ENCODE measurements around the gene ZBTB9.

Gene ZBTB9, protein sequence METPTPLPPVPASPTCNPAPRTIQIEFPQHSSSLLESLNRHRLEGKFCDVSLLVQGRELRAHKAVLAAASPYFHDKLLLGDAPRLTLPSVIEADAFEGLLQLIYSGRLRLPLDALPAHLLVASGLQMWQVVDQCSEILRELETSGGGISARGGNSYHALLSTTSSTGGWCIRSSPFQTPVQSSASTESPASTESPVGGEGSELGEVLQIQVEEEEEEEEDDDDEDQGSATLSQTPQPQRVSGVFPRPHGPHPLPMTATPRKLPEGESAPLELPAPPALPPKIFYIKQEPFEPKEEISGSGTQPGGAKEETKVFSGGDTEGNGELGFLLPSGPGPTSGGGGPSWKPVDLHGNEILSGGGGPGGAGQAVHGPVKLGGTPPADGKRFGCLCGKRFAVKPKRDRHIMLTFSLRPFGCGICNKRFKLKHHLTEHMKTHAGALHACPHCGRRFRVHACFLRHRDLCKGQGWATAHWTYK

DNA sequence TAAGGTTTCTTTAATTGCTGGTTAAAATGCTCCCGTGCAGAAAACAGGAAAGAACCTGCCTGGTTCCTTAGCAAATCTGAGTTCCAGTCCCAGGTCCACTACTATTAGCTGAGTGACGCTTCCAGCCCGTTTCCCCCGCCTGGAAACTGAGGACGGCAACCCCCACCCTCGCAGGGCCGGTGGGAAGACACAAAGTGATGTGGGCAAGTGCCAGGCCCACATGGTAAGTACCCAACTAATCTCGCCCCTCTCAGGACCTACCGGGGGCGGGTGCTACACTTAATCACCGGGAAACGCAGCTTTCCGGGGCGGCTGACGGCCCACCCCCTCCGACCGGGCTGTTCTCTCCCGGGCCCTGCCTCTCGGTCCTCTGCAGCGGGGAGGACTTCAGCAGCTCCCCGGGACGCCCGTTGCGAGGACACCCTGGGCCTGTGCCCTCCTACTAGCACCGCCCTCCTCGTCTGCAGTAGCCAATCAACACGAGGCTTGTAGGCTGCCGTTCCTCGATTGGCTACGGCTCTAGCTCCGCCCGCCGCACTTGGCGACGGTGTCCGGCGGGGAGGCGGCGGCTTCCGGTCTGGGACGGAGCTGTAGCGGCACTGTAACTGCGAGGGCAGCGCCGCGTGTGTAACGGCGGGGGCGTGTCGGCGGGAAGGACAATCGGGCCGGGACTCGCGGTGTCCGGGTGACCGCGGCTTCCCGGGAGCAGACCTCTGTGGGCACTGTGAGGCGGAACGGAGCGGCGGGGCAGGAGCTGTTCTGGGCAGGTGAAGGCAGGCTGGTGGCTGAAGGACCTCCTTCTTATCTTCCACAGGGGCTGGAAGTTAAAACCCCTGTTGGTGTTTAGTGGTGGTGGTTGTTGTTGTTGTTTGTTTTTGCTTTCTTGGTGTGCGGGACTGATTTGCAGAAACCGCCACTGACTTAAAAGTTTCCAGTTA is at the start of gene ZBTB9:
Gene ZBTB9 (plus strand): TSS at position 568 of the 938 bp plus-strand sequence. CDS start 525 bp downstream, outside the sequence.
- peak; percentile 99 for DNase-seq (ENCODE audit: low spot score)

DNA sequence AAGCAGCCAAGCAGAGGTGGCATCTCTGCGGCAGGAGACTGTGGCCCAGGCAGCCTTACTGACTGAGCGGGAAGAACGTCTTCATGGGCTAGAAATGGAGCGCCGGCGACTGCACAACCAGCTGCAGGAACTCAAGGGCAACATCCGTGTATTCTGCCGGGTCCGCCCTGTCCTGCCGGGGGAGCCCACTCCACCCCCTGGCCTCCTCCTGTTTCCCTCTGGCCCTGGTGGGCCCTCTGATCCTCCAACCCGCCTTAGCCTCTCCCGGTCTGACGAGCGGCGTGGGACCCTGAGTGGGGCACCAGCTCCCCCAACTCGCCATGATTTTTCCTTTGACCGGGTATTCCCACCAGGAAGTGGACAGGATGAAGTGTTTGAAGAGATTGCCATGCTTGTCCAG is 49.5 kb upstream of the ZBTB9 start:
- no peak for DNase-seq (ENCODE audit: low spot score)

DNA sequence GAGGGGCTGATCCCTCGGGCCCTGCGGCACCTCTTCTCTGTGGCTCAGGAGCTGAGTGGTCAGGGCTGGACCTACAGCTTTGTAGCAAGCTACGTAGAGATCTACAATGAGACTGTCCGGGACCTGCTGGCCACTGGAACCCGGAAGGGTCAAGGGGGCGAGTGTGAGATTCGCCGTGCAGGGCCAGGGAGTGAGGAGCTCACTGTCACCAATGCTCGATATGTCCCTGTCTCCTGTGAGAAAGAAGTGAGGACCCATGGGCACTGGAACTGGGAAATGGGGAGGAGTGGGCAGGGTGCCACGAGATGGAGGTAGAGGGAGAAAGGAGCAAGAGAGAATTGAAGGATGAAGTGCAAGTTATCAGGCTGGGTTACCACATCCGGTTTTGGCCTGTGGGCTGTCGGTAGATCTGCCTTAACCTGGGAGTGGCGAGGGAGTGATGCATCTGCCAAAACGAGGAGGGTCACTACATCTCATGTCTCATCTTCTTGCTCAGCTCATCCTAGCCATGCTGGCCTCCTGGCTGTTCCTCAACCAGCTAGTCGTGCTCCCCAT is 48.9 kb upstream of the ZBTB9 start:
- DNase-seq (ENCODE audit: low spot score), result no peak

DNA sequence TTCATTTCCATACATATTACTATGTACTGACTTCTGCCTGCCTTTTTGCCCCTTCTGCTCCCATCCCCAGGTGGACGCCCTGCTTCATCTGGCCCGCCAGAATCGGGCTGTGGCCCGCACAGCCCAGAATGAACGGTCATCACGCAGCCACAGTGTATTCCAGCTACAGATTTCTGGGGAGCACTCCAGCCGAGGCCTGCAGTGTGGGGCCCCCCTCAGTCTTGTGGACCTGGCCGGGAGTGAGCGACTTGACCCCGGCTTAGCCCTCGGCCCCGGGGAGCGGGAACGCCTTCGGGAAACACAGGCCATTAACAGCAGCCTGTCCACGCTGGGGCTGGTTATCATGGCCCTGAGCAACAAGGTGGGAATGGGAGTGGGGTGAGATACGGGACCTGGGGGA is 48.2 kb upstream of the ZBTB9 start:
- no peak for DNase-seq (ENCODE audit: low spot score)

DNA sequence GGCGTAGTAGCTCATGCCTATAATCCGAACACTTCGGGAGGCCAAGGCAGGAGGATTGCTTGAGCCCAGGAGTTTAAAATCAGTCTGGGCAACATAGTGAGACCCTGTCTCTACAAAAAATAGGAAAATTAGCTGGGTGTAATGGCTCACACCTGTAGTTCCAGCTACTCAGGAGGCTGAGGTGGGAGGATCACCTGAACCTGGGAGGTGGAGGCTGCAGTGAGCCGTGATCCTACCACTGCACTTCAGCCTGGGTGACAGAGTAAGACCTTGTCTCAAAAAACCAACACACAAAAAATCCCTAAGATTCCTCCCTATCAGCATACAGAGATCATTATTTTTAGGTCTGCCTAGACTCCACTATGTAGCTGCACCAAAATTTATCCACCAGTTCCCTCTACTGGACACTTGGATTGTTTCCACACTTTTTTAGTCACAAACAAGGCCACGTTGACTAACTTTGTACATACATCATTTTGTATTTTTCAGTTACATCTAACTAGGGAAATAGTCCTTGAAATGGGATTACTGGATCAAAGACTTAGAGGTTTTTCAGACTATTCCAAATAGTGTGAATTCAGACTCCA is 47.2 kb upstream of the ZBTB9 start:
- no peak for DNase-seq (ENCODE audit: low spot score)

DNA sequence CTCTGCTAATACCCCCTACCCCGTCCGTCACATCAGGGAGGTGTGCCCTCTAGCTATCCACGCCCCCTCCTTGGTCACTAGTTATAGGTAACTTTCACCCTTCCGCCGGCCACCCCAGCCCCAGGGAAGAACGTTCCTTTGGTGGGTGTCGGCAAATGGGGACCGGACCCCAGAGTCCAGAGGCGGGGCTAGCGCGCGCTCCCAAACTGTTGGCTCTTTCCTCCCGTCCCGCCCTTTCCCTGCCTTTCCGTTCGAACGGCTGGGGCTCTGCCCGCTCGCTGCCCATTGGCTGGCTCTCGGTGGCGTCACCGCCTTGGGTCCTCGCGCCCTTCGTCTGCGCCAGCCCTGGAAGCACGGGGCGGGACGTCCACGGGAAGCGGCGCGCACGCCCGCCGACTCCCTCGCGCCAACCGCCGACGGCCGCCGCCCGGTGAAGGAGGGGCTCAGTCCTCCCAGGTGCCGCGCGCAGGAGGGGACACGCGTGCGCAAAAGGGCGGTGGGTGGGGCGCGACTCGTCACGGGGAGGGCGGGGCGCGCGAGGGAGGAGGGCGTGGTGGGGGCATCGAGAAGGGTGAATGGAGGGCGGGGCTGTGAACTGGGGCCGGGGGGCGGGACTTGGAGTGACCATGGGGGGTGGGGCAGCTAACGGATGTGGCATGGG is 44.2 kb upstream of the ZBTB9 start:
- DNase-seq (ENCODE audit: low spot score), result peak; percentile 90

DNA sequence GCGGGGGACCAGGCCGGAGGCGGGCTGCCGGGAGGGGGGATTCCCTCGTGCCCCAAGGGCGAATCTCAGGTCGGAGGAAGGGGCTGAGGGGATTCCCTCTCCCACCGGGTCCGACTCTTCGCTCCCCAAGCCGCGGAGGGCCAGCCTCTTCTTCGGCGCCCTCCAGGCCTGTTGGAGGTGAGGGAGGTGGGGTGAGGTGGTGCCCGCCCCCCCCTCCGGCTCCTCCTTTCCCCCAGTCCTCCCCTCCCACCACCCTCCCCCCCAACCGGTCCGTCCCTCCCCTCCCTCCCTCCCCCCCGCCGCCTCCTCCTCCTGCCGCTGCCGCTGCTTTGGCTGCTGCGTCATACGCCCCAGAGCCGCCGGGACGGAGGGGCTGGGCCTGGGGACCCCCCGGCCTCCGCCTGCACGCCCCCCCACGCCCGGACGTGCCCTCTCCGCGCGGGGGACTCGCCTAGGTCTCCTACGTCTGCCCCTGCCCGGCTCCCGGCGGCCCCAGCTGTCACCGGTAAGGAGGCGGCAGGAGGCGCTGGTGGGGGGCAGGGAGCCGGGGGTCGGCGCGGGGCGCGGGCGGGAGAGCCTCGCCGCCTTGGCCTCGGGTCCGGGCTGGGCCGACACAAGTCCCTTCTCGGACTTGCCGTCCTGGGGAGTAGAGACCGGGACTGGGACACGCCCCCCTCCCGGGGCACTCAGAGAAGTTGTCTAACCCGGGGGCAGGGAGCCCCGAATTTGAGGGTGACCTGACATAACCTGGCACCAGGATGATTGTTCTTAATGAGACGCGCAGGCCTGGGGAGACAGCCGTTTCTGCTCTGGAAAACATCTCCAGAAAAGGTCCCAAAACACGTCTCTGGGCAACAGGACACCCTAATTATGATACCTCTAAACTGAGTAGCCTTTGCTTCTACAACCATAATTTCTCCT is 43.4 kb upstream of the ZBTB9 start, which contains the start of gene PHF1:
Gene PHF1 (plus strand): TSS at position 304 of the 921 bp plus-strand sequence. CDS start 1,250 bp downstream, outside the sequence.
- DNase-seq (ENCODE audit: low spot score), result peak; percentile 70

DNA sequence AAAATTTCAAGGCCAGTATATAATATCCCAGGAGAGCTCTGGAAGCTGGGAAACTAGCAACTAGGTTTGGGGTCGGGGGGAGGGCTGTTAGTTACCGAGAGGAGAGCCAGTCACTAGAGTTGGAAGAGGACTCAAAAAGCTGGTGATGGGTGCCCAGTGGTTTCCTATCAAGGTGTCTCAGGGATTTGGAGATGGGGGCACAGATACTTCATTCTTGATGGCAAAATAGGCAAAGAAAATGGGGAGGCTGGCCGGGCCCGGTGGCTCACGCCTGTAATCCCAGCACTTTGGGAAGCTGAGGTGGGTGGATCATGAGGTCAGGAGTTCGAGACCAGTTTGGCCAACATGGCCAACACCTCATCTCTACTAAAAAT is 42.8 kb upstream of the ZBTB9 start:
- no peak for DNase-seq (ENCODE audit: low spot score)

DNA sequence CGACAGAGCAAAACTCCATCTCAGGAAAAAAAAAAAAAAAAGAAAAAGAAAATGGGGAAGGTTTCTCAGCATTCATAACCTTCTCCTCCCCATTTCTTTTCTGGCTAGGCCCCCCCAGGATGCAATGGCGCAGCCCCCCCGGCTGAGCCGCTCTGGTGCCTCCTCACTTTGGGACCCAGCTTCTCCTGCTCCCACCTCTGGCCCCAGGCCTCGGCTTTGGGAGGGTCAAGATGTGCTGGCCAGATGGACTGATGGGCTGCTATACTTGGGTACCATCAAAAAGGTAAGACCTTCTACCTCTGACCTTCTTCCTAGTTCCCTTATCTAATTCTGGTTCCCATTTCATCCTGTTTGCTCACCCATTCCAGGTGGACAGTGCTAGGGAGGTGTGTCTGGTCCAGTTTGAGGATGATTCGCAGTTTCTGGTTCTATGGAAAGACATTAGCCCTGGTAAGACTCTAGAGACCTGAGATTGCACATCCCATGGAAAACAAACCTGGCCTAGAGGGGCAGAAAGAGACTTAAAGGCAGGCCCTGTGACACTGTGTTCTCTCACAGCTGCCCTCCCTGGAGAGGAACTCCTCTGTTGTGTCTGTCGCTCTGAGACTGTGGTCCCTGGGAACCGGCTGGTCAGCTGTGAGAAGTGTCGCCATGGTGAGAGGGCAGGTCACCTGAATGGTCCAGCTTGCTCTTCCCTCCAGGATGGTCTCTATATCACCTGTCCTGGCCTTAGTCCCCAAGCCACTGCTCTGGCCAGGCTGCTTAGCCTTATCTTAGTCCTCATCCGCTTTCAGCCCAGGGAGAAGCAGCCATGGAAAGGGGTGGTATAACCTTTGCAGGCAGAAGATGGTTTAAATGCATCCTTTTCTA is 42.0 kb upstream of the ZBTB9 start:
- DNase-seq (ENCODE audit: low spot score), result no peak

DNA sequence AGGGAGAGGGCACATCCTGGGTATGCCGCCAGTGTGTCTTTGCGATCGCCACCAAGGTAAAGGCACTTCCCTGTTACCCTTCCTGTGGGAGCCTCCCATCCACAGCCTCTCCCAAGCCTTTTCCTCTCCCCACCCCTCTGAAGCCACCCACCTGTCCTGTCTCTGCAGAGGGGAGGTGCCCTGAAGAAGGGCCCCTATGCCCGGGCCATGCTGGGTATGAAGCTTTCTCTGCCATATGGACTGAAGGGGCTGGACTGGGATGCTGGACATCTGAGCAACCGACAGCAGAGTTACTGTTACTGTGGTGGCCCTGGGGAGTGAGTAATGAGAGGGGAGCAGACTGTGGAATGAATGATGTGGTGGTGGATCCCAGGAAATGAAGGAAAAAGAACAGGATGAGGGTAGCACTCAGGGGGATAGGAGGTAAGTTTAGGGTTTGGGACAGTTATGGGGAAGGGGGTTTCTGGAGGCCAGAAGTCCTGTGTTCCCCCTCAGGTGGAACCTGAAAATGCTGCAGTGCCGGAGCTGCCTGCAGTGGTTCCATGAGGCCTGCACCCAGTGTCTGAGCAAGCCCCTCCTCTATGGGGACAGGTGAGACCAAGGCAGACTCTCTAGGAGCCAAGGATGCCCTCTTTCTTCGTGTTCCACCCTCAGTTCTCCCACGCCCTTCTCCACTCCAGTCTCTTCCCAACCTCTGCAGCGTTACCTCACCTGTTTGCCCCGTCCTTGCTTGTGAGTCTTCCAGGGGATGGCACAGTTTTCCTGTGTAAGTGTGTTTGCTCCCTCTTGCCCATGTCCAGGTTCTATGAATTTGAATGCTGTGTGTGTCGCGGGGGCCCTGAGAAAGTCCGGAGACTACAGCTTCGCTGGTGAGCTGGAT is 40.9 kb upstream of the ZBTB9 start:
- no peak for DNase-seq (ENCODE audit: low spot score)

DNA sequence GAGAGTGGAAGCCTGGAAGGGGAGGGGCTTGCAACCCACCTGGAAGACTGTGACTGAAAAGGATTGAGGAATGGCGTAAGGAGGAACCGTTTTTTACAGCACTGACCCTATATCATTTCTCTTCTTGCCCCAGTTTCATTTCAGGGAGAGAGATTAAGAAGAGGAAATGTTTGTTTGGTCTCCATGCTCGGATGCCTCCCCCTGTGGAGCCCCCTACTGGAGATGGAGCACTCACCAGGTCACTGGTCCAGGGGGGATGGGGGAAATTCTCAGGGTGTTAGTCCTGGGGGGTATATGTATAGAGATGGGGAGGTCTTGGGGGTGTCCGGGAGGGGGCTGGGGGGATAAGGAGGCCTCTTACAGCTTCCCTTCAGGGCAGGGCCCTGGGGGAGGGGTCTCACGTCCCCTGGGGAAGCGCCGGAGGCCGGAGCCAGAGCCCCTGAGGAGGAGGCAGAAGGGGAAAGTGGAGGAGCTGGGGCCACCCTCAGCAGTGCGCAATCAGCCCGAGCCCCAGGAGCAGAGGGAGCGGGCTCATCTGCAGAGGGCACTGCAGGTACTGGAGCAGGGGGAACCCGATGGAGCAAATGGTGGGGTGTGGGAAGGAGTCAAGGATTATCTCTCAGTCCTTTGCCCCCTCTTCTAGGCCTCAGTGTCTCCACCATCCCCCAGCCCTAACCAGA is 39.6 kb upstream of the ZBTB9 start:
- no peak for DNase-seq (ENCODE audit: low spot score)

DNA sequence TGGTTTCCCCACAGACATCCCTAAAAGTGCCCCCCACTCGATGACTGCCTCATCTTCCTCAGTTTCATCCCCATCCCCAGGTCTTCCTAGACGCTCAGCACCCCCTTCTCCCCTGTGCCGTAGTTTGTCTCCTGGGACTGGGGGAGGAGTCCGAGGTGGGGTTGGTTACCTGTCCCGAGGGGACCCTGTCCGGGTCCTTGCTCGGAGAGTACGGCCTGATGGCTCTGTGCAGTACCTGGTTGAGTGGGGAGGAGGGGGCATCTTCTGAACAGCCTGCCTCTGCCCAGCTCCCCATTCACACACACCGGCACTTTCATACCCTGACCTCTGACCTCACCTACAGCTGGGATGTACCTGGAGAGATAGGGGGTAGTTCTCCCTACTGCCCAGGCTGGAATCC is 38.5 kb upstream of the ZBTB9 start:
- DNase-seq (ENCODE audit: low spot score), result no peak

DNA sequence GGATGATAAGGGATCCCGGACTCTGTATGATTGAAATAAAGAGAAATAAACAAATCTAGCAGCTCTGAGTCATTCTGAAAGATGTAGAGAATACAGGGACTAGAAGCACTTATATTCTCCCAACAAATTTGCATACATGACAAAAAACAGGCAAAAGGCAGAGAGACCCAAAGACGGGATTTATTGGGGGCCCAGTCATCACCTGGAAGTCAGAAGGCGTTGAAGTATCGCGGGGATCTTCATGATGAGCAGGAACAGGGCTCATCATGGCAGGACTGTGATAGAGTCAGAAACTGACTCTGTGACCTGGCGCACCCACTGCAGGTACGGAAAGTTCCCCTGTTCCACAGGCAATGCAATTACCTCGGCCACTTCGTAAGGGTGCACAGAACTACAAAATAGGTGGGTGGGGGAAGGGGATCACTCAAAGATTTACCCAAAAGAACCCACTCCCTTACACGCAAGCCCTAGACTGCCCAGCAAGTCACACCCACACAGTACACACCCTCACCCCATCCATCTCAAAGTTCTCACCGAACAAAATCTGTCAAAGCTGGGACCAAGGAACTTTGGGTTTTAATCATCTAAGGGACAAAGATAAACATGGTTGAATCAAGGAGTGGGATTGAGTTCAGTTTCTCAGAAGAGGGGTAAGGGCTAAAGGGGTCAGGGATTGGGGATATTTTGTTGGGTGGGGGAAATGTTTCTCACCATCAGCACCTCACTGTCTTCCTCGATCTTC is 37.8 kb upstream of the ZBTB9 start:
- DNase-seq (ENCODE audit: low spot score), result no peak

DNA sequence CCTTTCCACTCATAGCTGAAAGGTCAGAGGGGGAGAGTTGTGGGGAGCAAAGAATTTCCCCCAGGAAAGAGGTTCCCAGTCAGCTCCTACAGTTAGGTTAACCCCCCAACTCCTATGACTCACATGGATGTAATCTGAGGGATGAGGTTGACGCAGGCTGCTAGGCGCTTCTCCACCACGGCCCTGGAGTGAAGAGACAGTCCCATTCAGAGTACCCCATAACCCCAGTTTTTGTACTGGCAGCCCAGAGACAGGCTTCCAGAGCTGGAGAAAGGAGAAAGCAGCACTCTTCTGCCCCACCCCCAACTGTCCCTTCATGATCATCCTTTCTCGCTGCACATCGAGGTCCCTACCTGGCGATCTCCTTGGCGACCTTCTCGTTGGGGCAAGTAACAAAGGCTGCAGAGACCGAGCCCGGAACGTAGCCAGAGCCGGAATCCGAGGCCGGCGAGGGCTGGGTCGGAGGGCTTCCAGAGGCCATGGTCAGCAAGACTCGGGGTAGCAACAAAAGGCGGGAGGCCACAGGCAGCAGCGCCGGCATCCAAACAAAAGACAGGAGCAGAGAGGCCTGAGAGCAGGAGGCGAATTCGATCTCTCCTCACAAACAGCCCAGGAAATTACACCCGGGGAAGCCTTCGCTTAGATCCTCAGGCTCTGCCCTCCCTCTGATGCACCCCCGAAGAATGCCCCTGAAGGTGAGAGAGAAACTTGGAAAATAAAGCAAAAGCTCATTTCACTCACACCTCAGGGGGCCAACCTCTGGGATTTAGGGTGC is 37.1 kb upstream of the ZBTB9 start:
- DNase-seq (ENCODE audit: low spot score), result no peak

DNA sequence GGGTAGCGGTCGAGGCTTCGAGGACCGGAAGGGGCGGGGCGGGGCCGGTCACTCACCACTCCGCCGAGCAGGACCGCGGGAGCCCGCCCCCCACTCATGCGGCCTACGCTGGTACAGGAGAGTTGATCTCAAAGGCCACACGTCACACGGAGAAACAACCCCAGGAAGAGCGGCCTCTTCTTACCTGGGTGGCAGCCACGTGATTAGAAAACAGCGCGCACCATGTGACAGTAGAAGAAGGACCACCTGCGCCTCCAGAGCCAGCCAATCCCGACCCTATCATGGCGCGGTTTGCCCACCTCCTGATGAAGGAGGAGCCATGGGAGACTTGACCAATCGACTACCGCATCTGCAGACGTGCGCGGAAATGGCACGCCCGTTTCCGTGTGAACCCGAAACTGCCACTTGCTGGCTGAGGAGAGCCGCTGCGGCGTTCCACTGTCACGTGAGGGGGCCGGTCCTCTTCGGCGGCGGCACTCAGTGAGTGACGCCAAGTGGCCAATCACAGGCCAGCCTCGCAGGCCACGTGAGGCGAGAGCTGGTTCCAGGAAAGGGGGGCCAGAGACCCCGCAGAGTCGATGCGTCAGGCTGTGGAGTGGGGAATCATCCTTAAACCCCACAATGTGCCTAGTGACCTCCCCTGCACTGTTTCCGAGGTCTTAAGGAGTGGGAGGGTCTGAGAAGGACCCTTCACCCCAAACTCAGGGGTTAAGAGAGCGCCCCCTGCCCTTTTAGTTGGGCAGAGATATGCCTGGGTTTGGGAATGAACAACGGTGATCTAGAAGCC is 36.3 kb upstream of the ZBTB9 start, which contains the start of gene CUTA:
Gene CUTA (minus strand): TSS at position 205 of the 787 bp plus-strand sequence. CDS start 107 bp downstream, at position 98.
- DNase-seq (ENCODE audit: low spot score), result peak; percentile 92
